K562 (cell line): ENCODE results near the gene DDX43. TPM values are rescaled to one million over a fixed set of nuclear protein-coding genes. Genes with fewer than 3 reads are reported as not detected.

Experiments used
- ATAC-seq: fragments of 200-7000 bp; cut with Tn5 transposase; 3 replicates; pipeline ENCODE4 v1.9.1; 2020; ENCODE audit warnings: moderate library complexity
- BruUV-seq: library from RNA; stranded (reverse); fragments of 400-500 nt; replicated peaks from 2 replicates; lab custom pipeline; 2021; lab: Mats Ljungman, UMichigan
- CTCF ChIA-PET: fragments of 300-600 bp; formaldehyde crosslinking; extraction: SDS; loops from one replicate; lab custom pipeline; 2021; ENCODE audit warnings: low intra/inter-chr PET ratio; lab: Yijun Ruan, JAX
- POLR2A ChIA-PET: fragments of 300-600, 350-650 bp; sonication (Branson Sonifier 250); formaldehyde crosslinking; extraction: SDS; loops from one replicate; lab custom pipeline; 2021; ENCODE audit warnings: antibody characterized with exemption, inconsistent platforms; lab: Yijun Ruan, JAX
- DNase-seq, 4 experiments: peaks; one replicate each; pipeline versions ENCODE4 v3.0.0 to v3.0.0-alpha.2; 2011 to 2018; ENCODE audit warnings: low spot score in 3 of 4, mixed read lengths in 3 of 4; ENCODE audit errors: extremely low read depth in 1 of 4
- FAIRE-seq: peaks from 2 replicates; lab custom pipeline; 2011; peaks lifted over from hg19 to GRCh38; lab: Jason Lieb, UNC
- H2AFZ ChIP-seq: 2 replicates; pipeline ENCODE4 v1.6.0; 2011; ENCODE audit warnings: low read depth, low read length, control low read depth, inconsistent platforms
- H3K27ac ChIP-seq: fragments of 200-600 bp; 3 replicates; pipeline ENCODE4 v1.8.0; 2011; ENCODE audit warnings: low read depth, mild to moderate bottlenecking, control low read depth, inconsistent platforms, low read length, moderate library complexity, mixed read lengths; ENCODE audit errors: extremely low read depth
- H3K27me3 ChIP-seq, 2 experiments: fragments of 300-600 bp in 1 of 2; 2 replicates in 1 of 2; 3 replicates in 1 of 2; pipeline versions ENCODE4 v1.6.0 to v1.8.0; 2011; ENCODE audit warnings: inconsistent platforms in 2 of 2, low read length in 2 of 2, mild to moderate bottlenecking in 1 of 2, mixed read lengths in 1 of 2, moderate library complexity in 1 of 2; ENCODE audit not compliant: control insufficient read depth in 2 of 2, insufficient read depth in 2 of 2
- H3K36me3 ChIP-seq: fragments of 300-600 bp; 3 replicates; pipeline ENCODE4 v1.8.0; 2011; ENCODE audit warnings: mild to moderate bottlenecking, low read length, inconsistent platforms; ENCODE audit not compliant: control insufficient read depth, insufficient read depth
- H3K4me1 ChIP-seq, 2 experiments: fragments of 200-600 bp in 1 of 2; replicated peaks in 1 of 2; 2 replicates in 1 of 2; 3 replicates in 1 of 2; pipeline versions ENCODE4 v1.5.1 to v1.8.0; 2011; ENCODE audit warnings: inconsistent platforms in 2 of 2, low read length in 2 of 2, mild to moderate bottlenecking in 1 of 2, mixed read lengths in 1 of 2, moderate library complexity in 1 of 2; ENCODE audit not compliant: control insufficient read depth in 2 of 2, insufficient read depth in 2 of 2
- H3K4me2 ChIP-seq: 2 replicates; pipeline ENCODE4 v1.6.1; 2011; ENCODE audit warnings: low read length, control low read depth, inconsistent platforms, mixed read lengths; ENCODE audit not compliant: insufficient read depth
- H3K4me3 ChIP-seq: fragments of 200-600 bp; sonication (generic), shearing (Covaris generic); 2 replicates; pipeline ENCODE4 v1.5.1; 2016; ENCODE audit warnings: control low read depth, inconsistent platforms
- H3K79me2 ChIP-seq: fragments of 200-600 bp; 3 replicates; pipeline ENCODE4 v1.8.0; 2011; ENCODE audit warnings: low read length, inconsistent platforms; ENCODE audit not compliant: control insufficient read depth, insufficient read depth
- H3K9ac ChIP-seq, 2 experiments: 2 replicates each; pipeline versions ENCODE4 v1.6.0 to v1.6.1; 2011; ENCODE audit warnings: low read depth in 2 of 2, low read length in 2 of 2, control low read depth in 1 of 2, inconsistent platforms in 1 of 2, mild to moderate bottlenecking in 1 of 2, mixed read lengths in 1 of 2; ENCODE audit not compliant: insufficient read depth in 1 of 2
- H3K9me1 ChIP-seq: one replicate; pipeline ENCODE4 v1.6.0; 2011; ENCODE audit warnings: inconsistent platforms, mild to moderate bottlenecking, low read length, moderate library complexity; ENCODE audit not compliant: control insufficient read depth, insufficient read depth
- H3K9me3 ChIP-seq: replicated peaks from 2 replicates; pipeline ENCODE4 v1.5.1; 2011; ENCODE audit warnings: low read depth, low read length, inconsistent platforms; ENCODE audit not compliant: control insufficient read depth, insufficient read depth
- H4K20me1 ChIP-seq: replicated peaks from 2 replicates; pipeline ENCODE4 v1.6.1; 2011; ENCODE audit warnings: low read length, inconsistent platforms, mixed read lengths; ENCODE audit not compliant: control insufficient read depth, insufficient read depth
- MLX ChIP-seq, 2 experiments: fragments of 450-650 bp in 1 of 2; sonication (generic) in 1 of 2; formaldehyde crosslinking; conservative IDR thresholded peaks; 2 replicates each; pipeline versions ENCODE4 v1.4.0 to v1.8.1; 2020 to 2022; ENCODE audit warnings: mild to moderate bottlenecking in 1 of 2, missing genetic modification reagents in 1 of 2
- NFIC ChIP-seq: fragments of 450-650 bp; IDR thresholded peaks from 2 replicates; pipeline ENCODE4 v1.6.1; 2017; ENCODE audit warnings: mild to moderate bottlenecking, inconsistent platforms
- WGBS: fragments of 100-300 bp; shearing (Covaris generic); methylation state at CpG from one replicate; pipeline ENCODE4 v1.1.6; 2016; ENCODE audit warnings: low coverage, mixed read lengths; ENCODE audit not compliant: insufficient coverage; ENCODE audit errors: missing lambda C conversion rate; 5-methylcytosine and 5-hydroxymethylcytosine counted together
- in situ Hi-C: fragments of 300-500 bp; cut with MboI; formaldehyde crosslinking; loops from 4 replicates; pipeline ENCODE4 v1.15.0; 2018; ENCODE audit warnings: inconsistent platforms, mixed read lengths
- intact Hi-C: fragments of 100-400 bp; cut with micrococcal nuclease; formaldehyde crosslinking; loops from 2 replicates; pipeline ENCODE4 v1.14.2; 2022
- polyA plus RNA-seq, 8 experiments: library from polyadenylated mRNA; depleted of rRNA in 4 of 8; stranded (reverse) in 5 of 8; unstranded in 3 of 8; fragments of >200 nt; fragmentation: Nextera tagmentation in 2 of 8; fragmentation: Illumina TruSeq in 1 of 8; extraction: Ambion mirVana in 2 of 8; extraction: Trizol in 1 of 8; gene quantifications; 2 replicates each; pipeline versions ENCODE4 v1.2.1 to v1.2.3, GENCODE V29; 2011 to 2014; ENCODE audit warnings: inconsistent platforms in 1 of 8, missing spikeins in 1 of 8
- total RNA-seq, 7 experiments: library from RNA; depleted of rRNA in 6 of 7; stranded (reverse); fragments of >200 nt in 6 of 7; fragmentation: Illumina TruSeq in 2 of 7; extraction: Trizol in 2 of 7; gene quantifications; 2 replicates each; pipeline versions ENCODE4 v1.2.1 to v1.2.3, GENCODE V29; 2011 to 2021; ENCODE audit warnings: low replicate concordance in 1 of 7
- TF ChIP-seq, protein P1 (sequence below): fragments of 450-650 bp; IDR thresholded peaks from 2 replicates; pipeline ENCODE4 v1.7.0; 2016; ENCODE audit warnings: borderline replicate concordance

DDX43 gene
- total and polyA plus RNA-seq, 9 of the 15 experiments (the other 6 are each of a cell fraction or from before 2014, with no cell fraction given): 0.07 to 0.88 (median 0.25) TPM

- CTCF ChIA-PET: no interaction called here
Observed at GRCh38 chr6:73362869-73363536, 31.6 kb upstream of the DDX43 start.

More at GRCh38 chr6:73362869-73363536, 31.6 kb upstream of the DDX43 start:
- ATAC-seq: no peak
- no peaks in the 10 kb centered on the region for H3K9me3 ChIP-seq
- no peaks in the 10 kb centered on the region for H3K36me3 ChIP-seq
- H3K4me1 ChIP-seq: peaks cover 3 to 16% of the 10 kb centered on the region in 2 experiments; a peak in 3 of 5 replicates
- DNase-seq: no peak
- FAIRE-seq: no peak
- 56% methylated on average over 24 of the region's 31 CpGs for WGBS
- no peaks in the 10 kb centered on the region for H3K9me1 ChIP-seq
- no TSS peak for BruUV-seq
- H3K79me2 ChIP-seq: no peaks in the 10 kb centered on the region
- H3K4me3 ChIP-seq: no peak overlapping the region
- POLR2A ChIA-PET: no interaction called here
- H2AFZ ChIP-seq: 0 out of 2 replicates have a peak overlapping the region, but pooled peaks have one; percentile 9
- H3K4me2 ChIP-seq: no peak overlapping the region
- no peak overlapping the region for H3K27ac ChIP-seq
- intact Hi-C loops: no loop called here
- TF ChIP-seq, protein P1, sequence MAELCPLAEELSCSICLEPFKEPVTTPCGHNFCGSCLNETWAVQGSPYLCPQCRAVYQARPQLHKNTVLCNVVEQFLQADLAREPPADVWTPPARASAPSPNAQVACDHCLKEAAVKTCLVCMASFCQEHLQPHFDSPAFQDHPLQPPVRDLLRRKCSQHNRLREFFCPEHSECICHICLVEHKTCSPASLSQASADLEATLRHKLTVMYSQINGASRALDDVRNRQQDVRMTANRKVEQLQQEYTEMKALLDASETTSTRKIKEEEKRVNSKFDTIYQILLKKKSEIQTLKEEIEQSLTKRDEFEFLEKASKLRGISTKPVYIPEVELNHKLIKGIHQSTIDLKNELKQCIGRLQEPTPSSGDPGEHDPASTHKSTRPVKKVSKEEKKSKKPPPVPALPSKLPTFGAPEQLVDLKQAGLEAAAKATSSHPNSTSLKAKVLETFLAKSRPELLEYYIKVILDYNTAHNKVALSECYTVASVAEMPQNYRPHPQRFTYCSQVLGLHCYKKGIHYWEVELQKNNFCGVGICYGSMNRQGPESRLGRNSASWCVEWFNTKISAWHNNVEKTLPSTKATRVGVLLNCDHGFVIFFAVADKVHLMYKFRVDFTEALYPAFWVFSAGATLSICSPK: no peak
- TF ChIP-seq NFIC: peak; percentile 35; the same call in 1 of the 2 replicates
- TF ChIP-seq MLX (CRISPR knock-in tag; conservative IDR thresholded peaks at IDR 0.05): no peak
- no peaks in the 10 kb centered on the region for H4K20me1 ChIP-seq
- H3K27me3 ChIP-seq: peaks cover 0 to 19% of the 10 kb centered on the region in 2 experiments; a peak in 3 of 5 replicates
- in situ Hi-C loops: no loop called here
- no peak overlapping the region for H3K9ac ChIP-seq
